Umbilical cord (tissue), 2 donors: ENCODE data around the gene ACLY. TPM values are rescaled to one million over a fixed set of nuclear protein-coding genes. Genes with fewer than 3 reads are reported as not detected.
A peak's percentile ranks its signal among the peaks of the same experiment; 100 is the strongest.
"Not testable (repeated sequence)": the region's sequence is repeated elsewhere in the genome, so short reads cannot be mapped to it uniquely, and the experiment has no call there.

Experiments used
- DNase-seq: peaks from one replicate; pipeline ENCODE4 v3.0.0-alpha.2; 2015; ENCODE audit warnings: low spot score
- total RNA-seq: library from RNA; depleted of rRNA; stranded (reverse); fragments of >200 nt; gene quantifications from one replicate; pipeline ENCODE4 v1.2.3, GENCODE V29; 2014; ENCODE audit warnings: low replicate concordance; ENCODE audit not compliant: insufficient read depth

ACLY gene
- total RNA-seq, 1 donor from 2014 or later: 66.2 TPM

DNA sequence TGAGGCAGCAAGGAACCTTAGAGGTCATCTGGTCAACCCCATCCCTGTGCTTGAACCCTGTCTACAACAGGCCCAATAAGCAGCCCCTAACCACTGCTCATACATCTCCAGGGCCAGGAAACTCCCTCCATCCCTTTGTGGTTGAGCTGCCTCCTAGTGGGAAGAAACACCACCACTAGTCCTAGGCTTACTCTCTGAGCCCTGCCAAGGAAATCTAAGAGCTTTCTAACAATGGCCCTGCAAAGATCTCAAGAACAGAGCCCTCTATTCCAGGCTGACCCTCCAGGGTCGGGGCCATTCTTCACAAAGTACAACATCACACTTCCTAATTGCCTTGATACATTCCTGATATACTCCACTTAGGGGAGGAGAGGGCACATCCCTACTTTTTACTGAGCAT is 5.8 kb downstream of the ACLY start:
- no peak for DNase-seq

DNA sequence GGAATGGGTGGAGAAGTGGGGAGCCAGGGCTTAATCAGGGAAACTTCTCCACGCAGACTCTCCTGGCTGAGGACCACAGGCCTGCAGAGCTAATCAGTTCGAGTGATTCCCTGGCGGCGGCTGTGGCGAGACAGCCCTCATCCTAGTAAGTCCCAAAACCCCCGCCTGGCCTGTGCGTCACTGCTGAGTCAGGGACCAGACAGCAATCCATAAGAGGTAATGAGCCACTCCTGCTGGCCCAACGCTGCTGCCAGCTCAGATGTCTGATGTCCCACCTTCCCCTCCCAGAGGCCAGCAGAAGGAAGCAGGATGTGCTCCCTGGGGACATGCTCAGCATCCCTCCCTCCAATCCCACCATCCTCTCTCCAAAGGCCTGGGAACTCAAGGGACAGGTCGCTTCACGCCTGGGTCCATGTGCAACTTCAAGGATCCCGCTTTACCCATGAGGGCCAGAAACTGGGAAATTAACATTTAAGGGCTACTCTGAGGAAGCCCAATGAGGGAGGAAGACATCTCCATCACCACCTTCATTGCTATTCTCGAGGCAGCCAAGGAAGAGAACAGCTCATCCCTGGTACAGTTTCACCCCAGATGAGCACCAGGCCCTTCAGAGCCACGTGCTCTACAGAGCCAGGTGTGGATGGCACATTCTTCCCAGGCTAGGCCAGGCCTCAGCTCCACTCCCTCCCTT is 7.9 kb downstream of the ACLY start:
- no peak for DNase-seq

DNA sequence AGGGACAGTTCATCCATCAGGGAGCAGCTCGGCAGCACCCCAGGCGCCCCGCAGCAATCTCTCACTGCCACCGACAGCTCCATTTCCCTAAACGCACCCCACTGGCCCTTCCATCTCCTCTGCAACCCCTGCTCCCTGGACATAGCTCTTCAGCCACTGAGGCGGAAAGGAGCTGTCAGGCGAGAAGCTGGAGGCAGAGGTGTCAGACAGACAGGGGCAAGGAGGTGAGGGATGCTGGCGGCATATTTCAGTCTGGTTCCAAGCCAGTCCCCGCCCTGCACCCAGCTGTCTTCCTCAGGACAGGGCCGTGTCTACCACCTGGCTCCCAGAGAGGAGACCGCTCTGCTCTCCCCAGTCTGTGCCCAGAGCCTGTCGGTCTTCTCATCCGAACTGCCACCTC is 9.7 kb downstream of the ACLY start:
- DNase-seq: no peak

DNA sequence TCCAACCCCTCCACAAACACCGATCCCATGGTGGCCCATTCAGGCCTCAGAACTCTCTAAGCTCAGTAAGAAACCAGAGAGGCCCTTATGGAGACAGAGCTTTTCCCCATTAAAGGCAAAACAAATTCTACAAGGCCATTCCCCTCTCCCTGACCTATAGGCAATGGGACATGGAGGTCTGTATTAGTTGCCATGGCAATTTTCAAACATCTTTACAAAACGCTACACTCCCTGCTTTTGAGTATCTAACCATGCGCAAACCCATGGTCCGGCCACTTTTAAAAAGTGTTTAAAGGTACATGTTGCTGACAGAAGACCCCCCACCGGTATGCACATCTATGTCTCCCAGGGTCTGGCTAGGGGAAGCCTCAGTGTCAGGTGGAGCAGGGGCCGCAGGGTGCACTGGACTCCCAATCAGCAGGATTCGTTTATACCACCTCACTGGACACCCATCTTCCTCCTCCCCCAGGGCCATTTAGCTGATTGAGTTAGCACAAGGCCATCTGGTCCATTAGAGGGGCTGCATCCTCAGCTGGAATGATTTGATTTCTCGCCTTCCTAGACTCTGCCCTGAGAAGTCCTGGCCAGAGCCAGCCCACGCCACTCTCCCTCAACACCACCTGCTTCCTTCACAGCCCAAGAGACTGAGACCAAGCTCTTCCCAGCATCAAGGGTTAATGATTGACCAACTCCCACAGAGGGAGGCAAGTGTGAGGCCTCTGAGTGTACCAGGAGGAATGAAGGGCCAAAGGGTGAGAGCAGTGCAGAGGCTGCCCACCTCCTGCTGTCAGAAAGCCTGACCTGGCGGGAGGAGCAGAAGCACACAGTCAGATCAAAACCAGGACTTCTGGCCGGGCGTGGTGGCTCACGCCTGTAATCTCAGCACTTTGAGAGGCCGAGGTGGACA is 10.9 kb downstream of the ACLY start:
- no peak for DNase-seq

DNA sequence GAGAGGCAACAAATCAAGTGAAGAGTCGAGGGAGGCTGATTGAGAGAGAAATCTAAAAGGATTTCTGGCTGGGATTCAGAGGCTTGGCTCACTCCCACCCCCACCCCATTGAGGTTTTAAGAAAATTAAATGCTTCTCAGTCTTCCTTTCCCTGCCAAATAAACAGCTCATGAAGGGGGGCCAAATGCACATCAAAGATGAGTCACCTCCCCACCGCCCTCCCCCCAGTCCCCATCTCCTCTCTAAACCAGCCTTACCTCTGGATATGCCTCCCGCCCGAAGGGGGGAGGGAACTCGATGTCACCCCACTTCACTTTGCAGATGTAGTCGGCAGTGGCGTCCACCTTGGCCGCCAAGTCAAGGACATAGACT is 11.6 kb downstream of the ACLY start:
- no peak for DNase-seq

DNA sequence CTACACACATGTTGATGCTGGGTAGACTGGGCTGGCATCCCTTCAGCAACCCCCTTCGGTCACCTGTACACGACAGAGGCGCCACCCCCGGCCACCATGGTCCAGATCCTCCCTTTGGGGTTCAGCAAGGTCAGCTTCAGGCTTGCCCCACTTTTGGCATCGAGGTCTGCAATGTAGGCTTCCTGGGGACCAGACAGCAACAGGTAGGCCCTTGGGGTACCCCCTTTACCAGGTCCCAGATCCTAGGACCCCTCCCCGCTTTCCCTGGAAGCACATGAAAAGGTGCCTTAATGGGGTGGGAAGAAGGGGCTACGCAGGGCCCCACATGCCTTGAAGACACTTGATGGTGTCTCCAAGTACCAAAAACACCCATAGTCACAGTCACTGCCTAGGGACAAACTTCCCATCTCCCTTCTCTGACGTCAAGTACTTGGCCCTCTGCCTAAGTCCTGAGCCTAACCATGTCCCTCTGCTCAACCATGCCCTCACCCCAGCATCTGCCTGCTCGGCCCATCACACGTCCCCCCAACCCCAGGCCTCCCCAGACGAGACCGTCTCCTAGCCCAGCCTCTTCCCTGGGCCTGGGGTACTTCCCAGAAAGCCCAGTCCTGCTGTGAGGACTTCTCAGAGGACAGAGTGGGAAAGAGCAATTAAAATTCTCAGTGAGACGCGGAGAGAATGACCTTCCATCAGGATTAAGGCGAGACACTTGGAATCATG is 12.1 kb downstream of the ACLY start:
- DNase-seq: no peak

DNA sequence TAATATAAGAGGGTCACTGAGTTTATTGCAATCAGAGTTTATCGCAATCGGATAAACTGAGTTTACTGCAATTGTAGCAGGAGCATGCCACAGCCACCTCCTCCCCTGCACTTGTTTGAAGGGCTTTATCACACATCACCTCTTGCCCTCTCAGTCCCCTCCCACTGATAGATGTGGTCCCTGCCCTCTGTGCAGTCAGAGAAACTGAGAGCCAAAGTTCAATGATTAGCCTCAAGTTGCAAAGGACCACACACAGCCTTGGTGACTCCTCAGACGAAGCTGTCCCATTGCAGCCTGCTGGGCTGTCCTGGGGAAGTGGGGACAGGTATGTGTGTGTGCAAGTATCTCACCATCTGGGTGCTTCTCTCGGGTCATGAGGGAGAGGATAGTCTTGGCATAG is 13.6 kb downstream of the ACLY start:
- DNase-seq: no peak

DNA sequence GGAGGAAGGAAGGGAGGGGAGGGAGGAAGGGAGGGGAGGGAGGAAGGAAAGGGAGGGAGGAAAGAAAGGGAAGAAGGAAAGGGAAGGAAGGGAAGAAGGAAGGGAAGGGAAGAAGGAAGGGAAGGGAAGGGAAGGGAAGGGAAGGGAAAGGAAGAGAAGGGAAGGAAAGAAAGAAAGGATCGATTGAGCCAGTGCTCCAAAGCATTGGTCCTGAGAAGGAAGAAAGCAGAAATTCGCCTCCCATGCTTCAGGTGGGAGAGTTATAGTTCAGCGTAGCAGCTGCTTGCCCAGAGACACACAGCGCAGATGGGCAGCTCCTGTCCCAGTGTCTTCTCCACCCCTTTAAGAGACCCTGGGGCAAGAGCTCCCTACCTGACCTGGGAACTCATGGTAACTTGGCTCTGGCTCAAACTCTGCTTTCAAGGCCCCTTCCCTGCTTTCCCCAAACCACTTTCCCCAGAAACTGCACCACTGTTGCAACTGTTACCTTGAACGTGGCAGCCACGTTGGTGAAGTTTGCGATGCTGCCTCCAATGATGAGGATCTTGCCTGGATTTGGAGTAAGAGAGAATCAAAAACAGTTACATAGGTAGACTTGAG is 14.4 kb downstream of the ACLY start:
- DNase-seq: no peak

DNA sequence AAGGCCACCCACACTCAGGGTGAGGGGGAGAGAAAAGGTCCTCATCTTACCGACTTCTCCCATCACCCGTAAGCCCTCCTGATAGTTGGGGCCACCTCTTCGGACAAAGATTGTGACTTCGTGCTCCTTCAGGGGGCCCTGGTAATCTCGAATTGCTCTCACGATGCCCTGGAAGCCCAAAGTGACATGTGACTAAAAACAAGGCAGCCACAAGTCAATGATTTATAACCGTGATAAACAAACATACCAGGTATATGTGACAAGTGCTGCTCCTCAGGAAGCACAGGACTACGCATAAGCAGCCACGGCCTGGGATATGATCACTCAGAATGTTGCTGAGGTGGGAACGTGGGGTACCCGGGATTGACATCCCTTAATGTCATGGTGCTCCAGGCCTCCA is 17.1 kb downstream of the ACLY start:
- no peak for DNase-seq

DNA sequence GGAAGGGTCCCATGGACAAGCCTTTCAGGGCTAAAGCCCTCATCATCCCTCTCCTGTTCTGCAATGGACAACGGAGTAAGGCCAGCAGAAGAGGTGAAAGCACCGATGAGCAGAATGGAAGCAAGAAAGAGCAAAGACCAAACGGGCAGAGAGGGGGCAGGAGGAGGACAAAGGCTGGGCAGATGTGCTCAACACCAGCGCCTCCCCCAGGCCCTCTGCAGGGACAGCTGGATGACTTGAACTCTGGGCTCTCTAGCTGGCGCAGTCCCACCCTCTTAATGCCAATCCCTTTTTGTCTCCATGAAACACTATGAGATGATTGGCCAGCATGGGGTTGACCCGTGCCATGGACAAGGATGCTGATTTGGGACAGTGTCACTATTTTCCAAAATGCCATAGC is 22.0 kb downstream of the ACLY start:
- no peak for DNase-seq

DNA sequence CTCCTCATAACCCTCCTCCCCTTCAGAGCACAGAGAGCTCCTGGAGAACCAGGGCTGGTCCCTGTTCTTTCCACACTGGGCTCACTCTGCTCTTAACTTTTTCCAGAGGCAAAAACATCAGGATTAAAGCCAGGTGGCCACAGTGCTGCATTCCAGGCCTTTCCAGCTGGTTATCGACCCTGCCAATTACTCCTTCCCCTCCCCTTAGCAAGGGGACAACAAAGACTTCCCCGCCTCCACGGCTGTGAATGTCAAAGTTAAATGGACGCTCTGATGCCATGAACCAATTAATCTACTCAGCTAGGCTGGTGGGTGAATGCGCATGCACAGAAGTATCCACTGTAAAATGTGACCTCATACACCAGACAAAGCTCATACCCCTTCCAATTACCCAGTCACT is 23.1 kb downstream of the ACLY start:
- peak; percentile 18 for DNase-seq

DNA sequence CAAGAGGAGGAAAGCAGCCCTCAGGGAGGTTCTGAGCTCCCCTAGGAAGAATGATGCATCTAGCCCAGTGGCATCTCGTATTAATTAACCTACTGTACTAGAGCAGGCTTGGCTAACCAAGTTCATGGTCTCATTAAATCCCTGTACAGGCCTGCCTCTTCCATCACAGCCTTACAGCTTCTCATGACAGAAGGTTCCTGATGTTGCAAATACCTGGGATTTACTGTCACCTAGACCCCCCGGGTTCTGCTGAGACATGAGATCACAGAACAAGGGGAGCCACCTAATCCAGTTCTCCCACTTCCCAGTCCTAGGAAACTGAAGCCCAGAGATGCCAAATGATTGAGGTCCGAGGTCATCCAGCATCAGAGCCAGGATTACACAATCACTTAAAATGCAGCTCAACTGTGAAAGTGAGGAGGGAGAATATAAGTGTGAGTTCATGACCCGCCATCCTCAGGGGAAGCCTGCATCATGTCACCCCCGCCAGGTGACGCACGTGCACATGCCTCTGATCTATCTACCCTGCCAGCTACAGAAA is 23.9 kb downstream of the ACLY start:
- DNase-seq: peak; percentile 45

DNA sequence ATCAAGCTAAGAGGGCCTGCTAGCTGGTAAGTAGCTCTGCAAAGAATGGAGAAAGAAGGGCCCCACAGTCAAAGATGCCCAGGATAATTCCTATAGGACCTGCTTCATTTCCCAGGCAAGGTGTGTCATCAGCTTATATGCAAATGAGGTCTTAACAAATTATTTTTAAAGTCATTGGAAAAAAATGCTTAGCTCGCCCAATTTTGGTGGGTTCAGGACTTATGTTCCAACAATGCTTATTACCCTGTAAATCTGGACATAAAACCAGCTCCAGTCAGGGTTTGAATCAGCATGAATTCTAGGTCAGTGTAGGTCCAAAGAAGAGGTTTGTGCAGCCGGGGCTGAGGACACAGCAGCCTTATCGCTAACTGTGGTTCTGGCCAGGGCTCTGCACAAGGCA is 25.4 kb downstream of the ACLY start:
- DNase-seq: no peak

DNA sequence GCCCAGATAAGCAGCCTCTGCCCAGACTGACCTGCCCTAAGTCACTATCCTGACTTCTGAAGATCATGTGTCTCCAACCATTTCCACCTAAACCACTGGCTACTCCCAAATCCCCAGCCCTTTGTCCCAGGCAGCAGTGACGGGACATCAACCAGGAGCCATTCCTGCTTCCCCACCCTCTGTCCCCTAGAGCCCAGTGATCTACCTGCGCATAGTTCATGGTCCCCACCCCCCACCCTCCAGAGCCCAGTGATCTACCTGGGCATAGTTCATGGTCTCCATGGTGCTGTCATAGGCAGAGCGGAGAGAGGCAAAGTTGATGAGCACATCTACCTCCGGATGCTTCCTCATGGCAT is 26.8 kb downstream of the ACLY start:
- DNase-seq: no peak

DNA sequence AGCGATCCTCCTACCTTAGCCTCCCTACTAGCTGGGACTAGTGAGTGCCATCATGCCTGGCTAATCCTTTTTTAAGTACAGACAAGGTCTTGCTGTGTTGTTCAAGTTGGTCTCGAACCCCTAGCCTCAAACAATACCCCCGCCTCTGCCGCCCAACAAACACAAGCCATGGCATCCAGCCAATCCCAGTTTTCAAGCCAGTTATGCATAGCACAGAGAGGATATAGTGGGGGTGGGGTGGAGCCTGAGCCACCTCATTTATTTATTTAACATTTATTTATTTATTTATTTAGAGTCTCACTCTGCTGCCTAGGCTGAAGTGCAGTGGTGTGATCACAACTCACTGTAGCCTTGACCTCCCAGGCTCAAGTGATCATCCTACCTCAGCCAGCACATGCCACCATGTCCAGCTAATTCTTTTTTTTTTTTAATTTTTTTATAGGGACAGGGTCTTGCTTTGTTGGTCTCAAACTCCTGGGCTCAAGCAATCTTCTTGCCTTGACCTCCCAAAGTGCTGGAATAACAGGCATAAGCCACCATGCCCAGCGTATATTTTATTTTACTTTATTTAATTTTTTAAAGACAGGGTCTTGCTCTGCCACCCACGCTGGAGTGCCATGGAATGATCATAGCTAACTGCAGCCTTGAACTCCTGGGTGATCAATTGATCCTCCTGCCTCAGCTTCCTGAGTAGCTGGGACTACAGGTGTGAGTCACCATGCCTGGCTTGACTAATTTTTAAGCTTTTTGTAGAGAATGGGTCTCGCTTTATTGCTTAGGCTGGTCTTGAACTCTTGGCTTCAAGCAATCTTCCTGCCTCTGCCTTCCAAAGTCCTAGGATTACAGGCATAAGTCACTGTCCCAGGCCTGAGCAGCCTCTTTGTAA is 27.4 kb downstream of the ACLY start:
- DNase-seq: no peak

DNA sequence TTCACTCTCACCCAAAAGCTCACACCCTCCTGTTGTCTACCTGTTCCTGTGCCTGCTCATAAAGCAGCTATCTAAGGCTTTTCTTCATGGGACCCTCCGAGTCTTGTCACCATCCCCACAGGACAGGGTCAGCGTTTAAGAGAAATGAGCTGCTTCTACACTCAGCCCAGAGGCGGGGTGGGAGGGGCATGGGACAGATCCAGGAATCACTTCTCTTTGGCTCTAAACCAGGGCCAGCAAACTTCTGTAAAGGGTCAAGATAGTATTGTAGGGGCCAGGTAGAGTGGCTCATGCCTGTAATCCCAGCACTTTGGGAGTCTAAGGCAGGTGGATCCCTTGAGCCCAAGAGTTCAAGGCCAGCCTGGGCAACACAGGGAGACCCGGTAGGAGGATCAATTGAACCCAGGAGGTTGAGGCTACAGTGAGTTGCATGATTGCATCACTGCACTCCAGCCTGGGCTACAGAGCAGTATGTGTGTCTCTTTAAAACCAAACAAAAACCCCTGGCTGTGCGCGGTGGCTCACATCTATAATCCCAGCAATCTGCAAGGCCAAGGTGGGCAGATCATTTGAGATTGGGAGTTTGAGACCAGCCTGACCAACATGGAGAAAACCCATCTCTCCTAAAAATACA is 30.3 kb downstream of the ACLY start:
- no peak for DNase-seq

DNA sequence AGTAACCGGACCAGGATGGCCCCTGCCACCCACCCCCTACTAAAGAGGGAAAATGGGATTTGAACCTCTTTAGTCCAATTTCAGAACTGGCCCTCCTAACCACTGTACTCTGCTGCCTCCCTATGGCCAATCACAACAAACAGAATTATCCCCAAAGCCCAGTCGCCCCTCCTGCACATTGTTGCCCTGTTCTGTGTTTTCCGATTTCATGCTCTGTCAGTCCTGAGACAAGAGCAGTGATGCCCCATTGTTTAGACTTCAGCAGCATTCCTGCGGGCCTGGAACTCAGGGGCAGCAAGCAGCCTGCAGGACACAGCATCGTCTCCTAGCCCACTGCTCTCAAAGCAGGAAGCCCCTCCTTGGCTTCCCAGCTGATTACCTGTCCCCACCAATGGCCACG is 33.0 kb downstream of the ACLY start:
- no peak for DNase-seq

DNA sequence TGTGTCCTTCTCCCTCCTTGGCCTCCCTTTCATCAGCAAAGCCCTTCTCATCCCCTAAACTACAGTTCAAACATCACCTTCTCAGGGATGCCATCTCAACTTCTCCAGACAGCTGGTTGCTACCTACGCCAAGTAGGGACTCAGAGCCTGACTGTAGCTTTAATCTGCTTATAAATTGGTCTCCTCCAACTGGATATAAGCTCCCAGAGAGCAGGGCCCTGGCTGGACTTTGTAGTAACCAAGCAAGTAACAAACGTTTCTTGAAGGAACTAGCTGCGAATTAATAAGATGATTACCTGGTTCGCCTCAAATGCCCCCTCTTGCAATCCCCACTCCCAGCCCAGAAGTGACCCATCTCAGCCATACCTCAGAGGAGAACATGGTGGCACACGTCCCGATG is 36.0 kb downstream of the ACLY start:
- DNase-seq: no peak

DNA sequence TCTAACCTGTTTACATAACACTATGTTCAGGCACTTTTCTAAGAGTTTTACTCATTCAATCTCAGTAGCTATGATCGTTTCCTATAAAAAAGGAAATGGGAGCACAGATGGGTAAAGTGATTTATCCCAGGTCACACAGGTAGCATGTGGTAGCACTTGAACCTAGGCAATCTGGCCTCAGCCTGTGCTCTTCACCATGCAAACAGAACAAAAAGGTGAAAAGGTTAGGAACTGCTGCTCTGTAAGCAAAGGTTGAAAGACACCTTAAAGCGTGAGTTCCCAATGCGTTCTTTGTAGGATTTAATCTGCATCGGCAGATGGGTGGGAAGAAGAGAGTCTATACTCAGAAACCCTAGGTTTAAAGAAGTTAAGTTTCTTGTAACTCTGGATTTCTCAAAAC is 38.6 kb downstream of the ACLY start:
- no peak for DNase-seq

DNA sequence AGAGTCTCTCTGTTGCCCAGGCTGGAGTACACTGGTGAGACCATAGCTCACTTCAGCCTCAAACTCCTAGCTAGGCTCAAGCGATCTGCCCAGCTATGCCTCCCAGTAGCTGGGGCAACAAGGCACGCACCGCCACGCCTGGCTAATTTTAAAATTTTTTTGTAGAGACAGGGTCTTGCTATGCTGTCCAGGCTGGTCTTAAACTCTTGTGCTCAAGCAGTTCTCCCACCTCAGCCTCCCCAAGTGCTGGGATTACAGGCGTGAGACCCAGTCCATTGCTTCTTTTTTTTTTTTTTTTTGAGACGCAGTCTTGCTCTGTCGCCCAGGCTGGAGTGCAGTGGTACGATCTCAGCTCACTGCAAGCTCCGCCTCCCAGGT is 44.5 kb downstream of the ACLY start:
- not testable (repeated sequence) for DNase-seq
